A549 (cell line): ENCODE data around the gene MVD. TPM values are rescaled to one million over a fixed set of nuclear protein-coding genes. Genes with fewer than 3 reads are reported as not detected.

ENCODE experiments used
- ATAC-seq, 2 experiments: fragments of 200-7000 bp in 1 of 2; fragments of >200 bp in 1 of 2; cut with Nextera tagmentation in 1 of 2; cut with Tn5 transposase in 1 of 2; 3 replicates each; pipeline versions ENCODE4 v1.8.0 to v1.9.1; 2018 to 2020; ENCODE audit warnings: mild to moderate bottlenecking in 1 of 2, moderate library complexity in 1 of 2
- CTCF ChIA-PET: fragments of 300-600 bp; sonication (Branson Sonifier 250); formaldehyde crosslinking; extraction: SDS; loops from one replicate; lab custom pipeline; 2021; ENCODE audit warnings: antibody characterized with exemption, inconsistent platforms; lab: Yijun Ruan, JAX
- POLR2A ChIA-PET: fragments of 350-600 bp; formaldehyde crosslinking; extraction: SDS; loops from one replicate; lab custom pipeline; 2021; ENCODE audit warnings: antibody characterized with exemption, inconsistent platforms; lab: Yijun Ruan, JAX
- DNase-seq, 2 experiments: peaks; one replicate each; pipeline versions ENCODE4 v3.0.0 to v3.0.0-alpha.2; 2011 to 2016; ENCODE audit warnings: low read depth in 1 of 2, low spot score in 1 of 2
- FAIRE-seq: peaks from 2 replicates; lab custom pipeline; 2011; peaks lifted over from hg19 to GRCh38; lab: Jason Lieb, UNC
- H3K27ac ChIP-seq, 2 experiments: fragments of >200 bp; sonication (Bioruptor Twin); formaldehyde crosslinking; 3 replicates each; pipeline ENCODE4 v1.5.1; 2016 to 2017
- H3K4me1 ChIP-seq: fragments of >200 bp; sonication (Bioruptor Twin); formaldehyde crosslinking; 3 replicates; pipeline ENCODE4 v1.6.1; 2016
- H3K4me2 ChIP-seq: fragments of >200 bp; sonication (Bioruptor Twin); formaldehyde crosslinking; 3 replicates; pipeline ENCODE4 v1.6.1; 2016
- H3K4me3 ChIP-seq: fragments of >200 bp; sonication (Bioruptor Twin); formaldehyde crosslinking; 3 replicates; pipeline ENCODE4 v1.5.1; 2016
- H3K9me3 ChIP-seq: fragments of >200 bp; sonication (Bioruptor Twin); formaldehyde crosslinking; 3 replicates; pipeline ENCODE4 v1.6.1; 2016
- BCL3 ChIP-seq: fragments of >200 bp; sonication (Bioruptor Twin); formaldehyde crosslinking; IDR thresholded peaks from 3 replicates; pipeline ENCODE4 v1.6.1; 2016
- BHLHE40 ChIP-seq: IDR thresholded peaks from 2 replicates; pipeline ENCODE4 v1.6.1; 2012; ENCODE audit warnings: low read depth, low read length, inconsistent platforms
- CBX2 ChIP-seq: fragments of 200-600 bp; sonication (generic); IDR thresholded peaks from 2 replicates; pipeline ENCODE4 v1.6.1; 2016; ENCODE audit warnings: low read depth, mild to moderate bottlenecking, borderline replicate concordance
- CTCF ChIP-seq: fragments of >200 bp; sonication (Bioruptor Twin); formaldehyde crosslinking; IDR thresholded peaks from 3 replicates; pipeline ENCODE4 v1.5.1; 2016
- EP300 ChIP-seq, 2 experiments: fragments of >200 bp; sonication (Bioruptor Twin); formaldehyde crosslinking; IDR thresholded peaks; 2 replicates in 1 of 2; 3 replicates in 1 of 2; pipeline ENCODE4 v1.6.1; 2016 to 2017
- ESRRA ChIP-seq: fragments of 150-350 bp; IDR thresholded peaks from 2 replicates; pipeline ENCODE4 v1.6.1; 2014; ENCODE audit warnings: mild to moderate bottlenecking, low read length, borderline replicate concordance
- HDAC2 ChIP-seq: fragments of 200-600 bp; sonication (generic); IDR thresholded peaks from 2 replicates; pipeline ENCODE4 v1.6.1; 2016
- HMGXB4 ChIP-seq: fragments of 250-450 bp; sonication (Bioruptor Pico); IDR thresholded peaks from 2 replicates; pipeline ENCODE4 v1.5.0; 2021; ENCODE audit warnings: mild to moderate bottlenecking, moderate library complexity, borderline replicate concordance
- HOXA7 ChIP-seq: fragments of 250-450 bp; sonication (Bioruptor Pico); IDR thresholded peaks from 2 replicates; pipeline ENCODE4 v1.5.0; 2020; ENCODE audit warnings: mild to moderate bottlenecking, moderate library complexity
- JUN ChIP-seq, 2 experiments: fragments of >200 bp; sonication (Bioruptor Twin); formaldehyde crosslinking; IDR thresholded peaks; 2 replicates in 1 of 2; 3 replicates in 1 of 2; pipeline ENCODE4 v1.6.1; 2016 to 2017
- MAFK ChIP-seq: fragments of 450-650 bp; IDR thresholded peaks from 2 replicates; pipeline ENCODE4 v1.6.1; 2014; ENCODE audit not compliant: partially characterized antibody
- PBX3 ChIP-seq: IDR thresholded peaks from 2 replicates; pipeline ENCODE4 v1.6.1; 2012
- PHF8 ChIP-seq: fragments of 200-600 bp; sonication (generic); IDR thresholded peaks from 2 replicates; pipeline ENCODE4 v1.6.1; 2016; ENCODE audit warnings: low read depth, mild to moderate bottlenecking, antibody characterized with exemption, moderate library complexity, borderline replicate concordance
- RFX5 ChIP-seq: fragments of 450-650 bp; IDR thresholded peaks from 2 replicates; pipeline ENCODE4 v1.7.1; 2014; ENCODE audit warnings: antibody characterized with exemption, mild to moderate bottlenecking, moderate library complexity
- USF2 ChIP-seq: fragments of 450-650 bp; IDR thresholded peaks from 2 replicates; pipeline ENCODE4 v1.6.1; 2014; ENCODE audit warnings: antibody characterized with exemption
- ZFP36 ChIP-seq: fragments of 450-650 bp; IDR thresholded peaks from 2 replicates; pipeline ENCODE4 v1.6.1; 2014; ENCODE audit warnings: borderline replicate concordance; ENCODE audit not compliant: partially characterized antibody
- ZNF302 ChIP-seq: fragments of 250-450 bp; sonication (Bioruptor Pico); IDR thresholded peaks from 2 replicates; pipeline ENCODE4 v1.9.0; 2021; ENCODE audit warnings: inconsistent platforms, mild to moderate bottlenecking, moderate library complexity
- WGBS: methylation state at CpG from one replicate; pipeline ENCODE4 v1.1.6; 2017; ENCODE audit errors: missing lambda C conversion rate; 5-methylcytosine and 5-hydroxymethylcytosine counted together
- polyA plus RNA-seq, 4 experiments: library from polyadenylated mRNA; depleted of rRNA in 3 of 4; stranded (reverse); fragments of >200 nt; fragmentation: RNase III in 1 of 4; extraction: RNeasy Plus Mini Kit Qiagen cat#74134 plus additional on column Dnase treatment in 1 of 4; gene quantifications; 2 replicates in 3 of 4; 3 replicates in 1 of 4; pipeline ENCODE4 v1.2.3, GENCODE V29; 2011 to 2017

Gene MVD
- polyA plus RNA-seq, 2 of the 4 experiments (the other 2 are of a cell fraction), result 5.8 to 43.1 TPM

- TF ChIP-seq HMGXB4 (CRISPR knock-in tag) (no peak), ZNF302 (CRISPR knock-in tag) (no peak)
Observed at GRCh38 chr16:88706229-88706964, 43.5 kb upstream of the MVD start, which contains the start of the genes CTU2 and RNF166 (continued).

- WGBS, result under 1% methylated on average over 17 of the region's 57 CpGs
- Histone ChIP-seq H3K9me3 (no peaks in the 10 kb centered on the region), H3K4me1 (peaks cover 14% of the 10 kb centered on the region; the same call in 1 of the 3 replicates), H3K4me2 (peak overlapping the region; percentile 84), H3K4me3 (peak overlapping the region; percentile 75), H3K27ac (peak overlapping the region; percentile 82 to 93)
- ChIA-PET POLR2A (no interaction called here), CTCF (interaction anchor here (0.9 to 7.6 kb wide), 4 partner anchors 18 to 37 kb away, joined by 4 to 49 read pairs (median 4); no protein-coding TSS in a partner anchor)
- FAIRE-seq (no peak), ATAC-seq (peak; percentile 2 to 16; a peak in 4 of 6 replicates), DNase-seq (no peak)
- TF ChIP-seq ESRRA (no peak), RFX5 (no peak), BCL3 (no peak), EP300 (IDR thresholded peaks at IDR 0.05) (no peak), HDAC2 (no peak), MAFK (no peak), PBX3 (no peak), JUN (IDR thresholded peaks at IDR 0.05) (no peak), BHLHE40 (no peak), CTCF (no peak), PHF8 (no peak)
Observed at GRCh38 chr16:88705801-88706228, 42.9 kb upstream of the MVD start.

GRCh38 chr16:88705076-88705684 is 42.3 kb upstream of the MVD start:
- Histone ChIP-seq H3K27ac (peak overlapping the region; percentile 82 to 93; a peak in 5 of 6 replicates), H3K4me1 (peaks cover 14% of the 10 kb centered on the region; the same call in 1 of the 3 replicates), H3K9me3 (no peaks in the 10 kb centered on the region), H3K4me2 (peak overlapping the region; percentile 84), H3K4me3 (peak overlapping the region; percentile 75)
- CTCF ChIA-PET, result interaction anchor here (0.9 to 7.6 kb wide), 3 partner anchors 18 to 38 kb away, joined by 4 to 49 read pairs (median 4); no protein-coding TSS in a partner anchor
- ATAC-seq (no peak), FAIRE-seq (no peak), DNase-seq (no peak)
- POLR2A ChIA-PET, result no interaction called here
- 39% methylated on average over 8 of the region's 9 CpGs for WGBS
- TF ChIP-seq CBX2 (no peak), HOXA7 (CRISPR knock-in tag) (no peak), CTCF (no peak), USF2 (no peak), ZFP36 (no peak)
